Esophagus muscularis mucosa (tissue), 3 donors: Measurements from ENCODE around the gene KIAA0825.

Source experiments
- CTCF ChIP-seq, 3 experiments: fragments of 200-600 bp in 2 of 3; fragments of 450-650 bp in 1 of 3; sonication (generic) in 2 of 3; IDR thresholded peaks; one replicate each; pipeline ENCODE4 v1.5.1; 2017 to 2019; ENCODE audit warnings: antibody characterized with exemption in 3 of 3, mild to moderate bottlenecking in 2 of 3, moderate library complexity in 1 of 3
- EP300 ChIP-seq: sonication (generic); formaldehyde crosslinking; IDR thresholded peaks from one replicate; pipeline ENCODE4 v1.6.1; 2017; ENCODE audit warnings: antibody characterized with exemption

GRCh38 chr5:94442991-94443390, 175.4 kb downstream of the KIAA0825 start:
- no peak for TF ChIP-seq CTCF (IDR thresholded peaks at IDR 0.05)
- TF ChIP-seq EP300 = no peak
